ENCODE data around the gene SHF.

The SHF gene

GRCh38 chr15:45165536-45165935 is 22.2 kb downstream of the SHF start:
- DNase-seq (ENCODE audit: insufficient read length, low spot score), result no peak
- 0 out of 2 replicates have a peak, but pooled peaks have one; percentile 15 for TF ChIP-seq POLR2AphosphoS5 (IDR thresholded peaks at IDR 0.05; ENCODE audit: low read depth, low read length)
- TF ChIP-seq POU2F2 (IDR thresholded peaks at IDR 0.05; ENCODE audit: low read depth, low read length), result no peak
- FAIRE-seq, result no peak

GRCh38 chr15:45164914-45165313 is 22.9 kb downstream of the SHF start:
- no peak for DNase-seq (ENCODE audit: insufficient read length, low spot score)
- FAIRE-seq, result peak; percentile 26
- TF ChIP-seq PAX5 (IDR thresholded peaks at IDR 0.05; ENCODE audit: insufficient read depth, low read length, severe bottlenecking) (no peak), SPI1 (IDR thresholded peaks at IDR 0.05; ENCODE audit: low read depth, low read length) (no peak), POLR2AphosphoS5 (IDR thresholded peaks at IDR 0.05; ENCODE audit: low read depth, low read length) (no peak)

- no peak for TF ChIP-seq SPI1 (IDR thresholded peaks at IDR 0.05; ENCODE audit: low read depth, low read length)
- no peak for TF ChIP-seq POLR2A (IDR thresholded peaks at IDR 0.05; ENCODE audit: low read depth, low read length)
- TF ChIP-seq PAX5 (IDR thresholded peaks at IDR 0.05; ENCODE audit: insufficient read depth, low read length, severe bottlenecking), result no peak
- no peak; the same call in 1 of the 2 replicates for TF ChIP-seq POLR2AphosphoS5 (IDR thresholded peaks at IDR 0.05; ENCODE audit: low read depth, low read length)
- no peak for TF ChIP-seq TAF1 (IDR thresholded peaks at IDR 0.05; ENCODE audit: low read depth, low read length)
- TF ChIP-seq POU2F2 (IDR thresholded peaks at IDR 0.05; ENCODE audit: low read depth, low read length), result no peak
- no peak for FAIRE-seq
Observed at GRCh38 chr15:45163508-45163856, 24.3 kb downstream of the SHF start.

GRCh38 chr15:45162771-45163507 is 24.8 kb downstream of the SHF start:
- FAIRE-seq (peak; percentile 90), DNase-seq (ENCODE audit: insufficient read length, low spot score) (peak; percentile 84)
- TF ChIP-seq SPI1 (IDR thresholded peaks at IDR 0.05; ENCODE audit: low read depth, low read length) (no peak), TAF1 (IDR thresholded peaks at IDR 0.05; ENCODE audit: low read depth, low read length) (no peak), POLR2AphosphoS5 (IDR thresholded peaks at IDR 0.05; ENCODE audit: low read depth, low read length) (no peak; the same call in 1 of the 2 replicates), PAX5 (IDR thresholded peaks at IDR 0.05; ENCODE audit: insufficient read depth, low read length, severe bottlenecking) (peak; percentile 4), POU2F2 (IDR thresholded peaks at IDR 0.05; ENCODE audit: low read depth, low read length) (no peak), POLR2A (IDR thresholded peaks at IDR 0.05; ENCODE audit: low read depth, low read length) (no peak)

More at GRCh38 chr15:45163508-45163856, 24.3 kb downstream of the SHF start:
- no peak for DNase-seq (ENCODE audit: insufficient read length, low spot score)

GRCh38 chr15:45161666-45162065 is 26.1 kb downstream of the SHF start:
- DNase-seq (ENCODE audit: insufficient read length, low spot score) (no peak), FAIRE-seq (no peak)
- TF ChIP-seq TAF1 (IDR thresholded peaks at IDR 0.05; ENCODE audit: low read depth, low read length), result no peak
- TF ChIP-seq SPI1 (IDR thresholded peaks at IDR 0.05; ENCODE audit: low read depth, low read length), result no peak
- TF ChIP-seq POLR2AphosphoS5 (IDR thresholded peaks at IDR 0.05; ENCODE audit: low read depth, low read length), result no peak
- no peak for TF ChIP-seq PAX5 (IDR thresholded peaks at IDR 0.05; ENCODE audit: insufficient read depth, low read length, severe bottlenecking)
- TF ChIP-seq POLR2A (IDR thresholded peaks at IDR 0.05; ENCODE audit: low read depth, low read length), result no peak

GRCh38 chr15:45157974-45158373 is 29.8 kb downstream of the SHF start:
- no peak for DNase-seq (ENCODE audit: insufficient read length, low spot score)

GRCh38 chr15:45156744-45157455 is 30.9 kb downstream of the SHF start:
- TF ChIP-seq POLR2AphosphoS5 (IDR thresholded peaks at IDR 0.05; ENCODE audit: low read depth, low read length) (no peak), PAX5 (IDR thresholded peaks at IDR 0.05; ENCODE audit: insufficient read depth, low read length, severe bottlenecking) (no peak), POLR2A (IDR thresholded peaks at IDR 0.05; ENCODE audit: low read depth, low read length) (no peak), POU2F2 (IDR thresholded peaks at IDR 0.05; ENCODE audit: low read depth, low read length) (no peak), SPI1 (IDR thresholded peaks at IDR 0.05; ENCODE audit: low read depth, low read length) (no peak)
- DNase-seq (ENCODE audit: insufficient read length, low spot score) (no peak), FAIRE-seq (no peak)

More at GRCh38 chr15:45157974-45158373, 29.8 kb downstream of the SHF start:
- TF ChIP-seq PAX5 (IDR thresholded peaks at IDR 0.05; ENCODE audit: insufficient read depth, low read length, severe bottlenecking), result no peak
- TF ChIP-seq TAF1 (IDR thresholded peaks at IDR 0.05; ENCODE audit: low read depth, low read length), result no peak
- no peak for TF ChIP-seq SPI1 (IDR thresholded peaks at IDR 0.05; ENCODE audit: low read depth, low read length)
- no peak for TF ChIP-seq POLR2A (IDR thresholded peaks at IDR 0.05; ENCODE audit: low read depth, low read length)
- TF ChIP-seq POU2F2 (IDR thresholded peaks at IDR 0.05; ENCODE audit: low read depth, low read length), result no peak
- TF ChIP-seq POLR2AphosphoS5 (IDR thresholded peaks at IDR 0.05; ENCODE audit: low read depth, low read length), result no peak
- FAIRE-seq, result no peak

GRCh38 chr15:45155739-45156138 is 32.0 kb downstream of the SHF start:
- FAIRE-seq (no peak), DNase-seq (ENCODE audit: insufficient read length, low spot score) (no peak)
- no peak for TF ChIP-seq TAF1 (IDR thresholded peaks at IDR 0.05; ENCODE audit: low read depth, low read length)
- TF ChIP-seq POLR2AphosphoS5 (IDR thresholded peaks at IDR 0.05; ENCODE audit: low read depth, low read length), result no peak
- no peak for TF ChIP-seq POU2F2 (IDR thresholded peaks at IDR 0.05; ENCODE audit: low read depth, low read length)
- TF ChIP-seq PAX5 (IDR thresholded peaks at IDR 0.05; ENCODE audit: insufficient read depth, low read length, severe bottlenecking), result no peak
- TF ChIP-seq SPI1 (IDR thresholded peaks at IDR 0.05; ENCODE audit: low read depth, low read length), result no peak
- TF ChIP-seq POLR2A (IDR thresholded peaks at IDR 0.05; ENCODE audit: low read depth, low read length), result no peak

- FAIRE-seq (no peak), DNase-seq (ENCODE audit: insufficient read length, low spot score) (no peak)
Observed at GRCh38 chr15:45151998-45152828, 35.6 kb downstream of the SHF start.

More at GRCh38 chr15:45151998-45152828, 35.6 kb downstream of the SHF start:
- TF ChIP-seq SPI1 (IDR thresholded peaks at IDR 0.05; ENCODE audit: low read depth, low read length), result no peak
